ENCODE results near the gene ESPN. TPM values are rescaled to one million over a fixed set of nuclear protein-coding genes. Genes with fewer than 3 reads are reported as not detected.

Gene ESPN
- total RNA-seq, 4 donors from 2014 or later = 14.5 to 22.2 (median 18.6) TPM

- Histone ChIP-seq H3K4me1 (peaks cover 0 to 10% (median 3%) of the 10 kb centered on the region in 3 donors), H3K27me3 (peaks cover 0 to 25% (median 0%) of the 10 kb centered on the region in 4 donors), H3K4me3 (no peak overlapping the region), H3K36me3 (no peaks in the 10 kb centered on the region), H3K9me3 (no peaks in the 10 kb centered on the region), H3K27ac (peak overlapping the region in 1 of 4 donors; percentile 9)
- WGBS, 2 donors = 60% methylated on average over 1 of the region's 12 CpGs; no CpG with 5 or more reads in 1 of the 2 donors
- intact Hi-C loops (cut with DNase I) = no loop called here
- no peak for DNase-seq
- TF ChIP-seq CTCF (IDR thresholded peaks at IDR 0.05) (no peak), POLR2A (IDR thresholded peaks at IDR 0.05) (no peak)
Measured at GRCh38 chr1:6507461-6507911, 82.9 kb downstream of the ESPN start.

GRCh38 chr1:6508154-6508815, 83.7 kb downstream of the ESPN start:
- intact Hi-C loops (cut with DNase I) = no loop called here
- TF ChIP-seq CTCF (IDR thresholded peaks at IDR 0.05) = no peak
- Histone ChIP-seq H3K27me3 (peaks cover 0 to 25% (median 0%) of the 10 kb centered on the region in 4 donors), H3K36me3 (no peaks in the 10 kb centered on the region), H3K4me1 (peaks cover 0 to 13% (median 7%) of the 10 kb centered on the region in 3 donors), H3K9me3 (no peaks in the 10 kb centered on the region), H3K27ac (no peak overlapping the region), H3K4me3 (no peak overlapping the region)
- no peak for DNase-seq
- 87 to 91% methylated on average over 3 to 10 of the region's 18 CpGs for whole genome bisulfite sequencing, 2 donors

- 60 to 75% methylated on average over 1 to 2 of the region's 11 CpGs for WGBS, 2 donors
- TF ChIP-seq CTCF (IDR thresholded peaks at IDR 0.05) = no peak
- TF ChIP-seq POLR2A (IDR thresholded peaks at IDR 0.05) = no peak
- no peak for DNase-seq
- no peak overlapping the region for H3K27ac ChIP-seq
- peaks cover 0 to 17% (median 7%) of the 10 kb centered on the region in 3 donors for H3K4me1 ChIP-seq
- H3K27me3 ChIP-seq = peaks cover 0 to 25% (median 0%) of the 10 kb centered on the region in 4 donors
- no peaks in the 10 kb centered on the region for H3K9me3 ChIP-seq
- no peaks in the 10 kb centered on the region for H3K36me3 ChIP-seq
- H3K4me3 ChIP-seq = no peak overlapping the region
- intact Hi-C loops (cut with DNase I) = no loop called here
Measured at GRCh38 chr1:6508816-6509189, 84.2 kb downstream of the ESPN start.

- Histone ChIP-seq H3K27me3 (peaks cover 0 to 25% (median 0%) of the 10 kb centered on the region in 4 donors), H3K27ac (no peak overlapping the region), H3K4me1 (peaks cover 0 to 17% (median 7%) of the 10 kb centered on the region in 3 donors), H3K4me3 (no peak overlapping the region), H3K9me3 (no peaks in the 10 kb centered on the region), H3K36me3 (no peaks in the 10 kb centered on the region)
- TF ChIP-seq POLR2A (IDR thresholded peaks at IDR 0.05) (no peak), CTCF (IDR thresholded peaks at IDR 0.05) (no peak)
- DNase-seq = no peak
- intact Hi-C loops (cut with DNase I) = no loop called here
- 67 to 80% methylated on average over 1 to 9 of the region's 20 CpGs for WGBS, 2 donors
Measured at GRCh38 chr1:6509220-6509918, 84.8 kb downstream of the ESPN start.

GRCh38 chr1:6509919-6510291, 85.3 kb downstream of the ESPN start:
- Histone ChIP-seq H3K4me3 (no peak overlapping the region), H3K9me3 (no peaks in the 10 kb centered on the region), H3K27me3 (peaks cover 0 to 25% (median 0%) of the 10 kb centered on the region in 4 donors), H3K4me1 (peaks cover 0 to 17% (median 7%) of the 10 kb centered on the region in 3 donors), H3K27ac (no peak overlapping the region), H3K36me3 (no peaks in the 10 kb centered on the region)
- intact Hi-C loops (cut with DNase I) = no loop called here
- DNase-seq = no peak
- no peak for TF ChIP-seq POLR2A (IDR thresholded peaks at IDR 0.05)
- TF ChIP-seq CTCF (IDR thresholded peaks at IDR 0.05) = no peak
- no CpG with 5 or more reads among the region's 10 CpGs for WGBS, 2 donors

Data from esophagus squamous epithelium (tissue), 5 donors.